ENCODE results near the gene TECR.

DNA sequence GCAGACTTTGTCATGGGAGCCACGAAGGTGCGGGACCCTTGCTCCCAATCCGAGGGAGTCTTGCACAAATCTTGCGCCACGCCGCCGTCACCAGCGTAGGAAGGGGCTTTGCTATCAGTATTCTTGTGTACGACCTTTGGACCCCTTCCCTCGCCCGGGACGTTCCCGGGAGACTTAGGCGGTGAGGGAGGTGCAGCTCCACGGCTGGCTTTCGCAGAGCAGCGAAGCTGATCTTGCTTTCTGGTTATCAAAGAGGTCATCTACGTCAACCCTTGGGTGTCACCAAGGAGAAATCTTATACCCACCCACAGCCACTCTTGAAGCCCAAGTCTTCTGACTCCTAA is 583 bp downstream of the TECR start:
- TF ChIP-seq CTCF (IDR thresholded peaks at IDR 0.05), result no peak
- no peak for TF ChIP-seq POLR2A (IDR thresholded peaks at IDR 0.05)
- TF ChIP-seq POLR2AphosphoS5 (IDR thresholded peaks at IDR 0.05), result no peak
